ENCODE measurements around the gene KIAA1549.

DNA sequence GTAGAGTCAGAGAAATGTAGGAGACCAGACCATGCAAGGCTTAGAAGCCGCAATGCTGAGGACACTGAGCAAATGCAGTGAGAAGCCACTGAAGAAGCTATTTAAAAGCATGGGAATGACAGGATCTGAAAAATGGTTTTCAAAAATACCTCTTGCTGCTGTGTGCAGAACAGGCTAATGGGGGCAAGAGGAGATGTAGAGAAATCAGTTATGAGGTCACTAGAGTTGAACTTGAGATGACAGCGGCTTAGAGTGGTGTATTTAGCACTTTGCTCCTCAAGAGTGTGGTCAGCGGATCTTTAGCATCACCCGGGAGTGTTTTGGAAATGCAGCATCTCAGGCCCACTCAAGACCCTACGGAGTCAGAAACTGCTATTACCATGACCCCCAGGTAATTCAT is 48.8 kb downstream of the KIAA1549 start:
- TF ChIP-seq POLR2A (IDR thresholded peaks at IDR 0.05) = no peak
- TF ChIP-seq, protein P1, sequence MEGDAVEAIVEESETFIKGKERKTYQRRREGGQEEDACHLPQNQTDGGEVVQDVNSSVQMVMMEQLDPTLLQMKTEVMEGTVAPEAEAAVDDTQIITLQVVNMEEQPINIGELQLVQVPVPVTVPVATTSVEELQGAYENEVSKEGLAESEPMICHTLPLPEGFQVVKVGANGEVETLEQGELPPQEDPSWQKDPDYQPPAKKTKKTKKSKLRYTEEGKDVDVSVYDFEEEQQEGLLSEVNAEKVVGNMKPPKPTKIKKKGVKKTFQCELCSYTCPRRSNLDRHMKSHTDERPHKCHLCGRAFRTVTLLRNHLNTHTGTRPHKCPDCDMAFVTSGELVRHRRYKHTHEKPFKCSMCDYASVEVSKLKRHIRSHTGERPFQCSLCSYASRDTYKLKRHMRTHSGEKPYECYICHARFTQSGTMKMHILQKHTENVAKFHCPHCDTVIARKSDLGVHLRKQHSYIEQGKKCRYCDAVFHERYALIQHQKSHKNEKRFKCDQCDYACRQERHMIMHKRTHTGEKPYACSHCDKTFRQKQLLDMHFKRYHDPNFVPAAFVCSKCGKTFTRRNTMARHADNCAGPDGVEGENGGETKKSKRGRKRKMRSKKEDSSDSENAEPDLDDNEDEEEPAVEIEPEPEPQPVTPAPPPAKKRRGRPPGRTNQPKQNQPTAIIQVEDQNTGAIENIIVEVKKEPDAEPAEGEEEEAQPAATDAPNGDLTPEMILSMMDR (IDR thresholded peaks at IDR 0.05) = no peak

Data from Peyer's patch (tissue), 4 donors.